Activated T-cell treated with anti-CD3 and anti-CD28 coated beads, Interleukin-2, amount 50 U/mL, for 72 hours (primary cell): ENCODE data around the gene CDHR5. TPM values are rescaled to one million over a fixed set of nuclear protein-coding genes. Genes with fewer than 3 reads are reported as not detected.

Experiments used
- ATAC-seq, 2 donors: fragments of 150-1000 bp; cut with Tn5 transposase; replicated peaks in 1 of 2; 2 replicates each; pipeline ENCODE4 v1.10.0; 2021; ENCODE audit warnings: moderate library complexity in 2 of 2, mild to moderate bottlenecking in 1 of 2
- DNase-seq, 2 donors: peaks; one replicate each; pipeline ENCODE4 v3.0.0; 2021 to 2022; ENCODE audit warnings: mixed read lengths in 1 of 2
- H3K27ac Mint-ChIP-seq: one replicate; pipeline ENCODE4 v1.8.0; 2022; ENCODE audit warnings: mild to moderate bottlenecking, moderate library complexity, mixed read lengths
- H3K27me3 Mint-ChIP-seq: one replicate; pipeline ENCODE4 v1.8.0; 2022; ENCODE audit warnings: low read depth, mixed read lengths
- H3K36me3 Mint-ChIP-seq, 2 donors: one replicate each; pipeline ENCODE4 v1.8.0; 2022; ENCODE audit warnings: mixed read lengths in 2 of 2, mild to moderate bottlenecking in 1 of 2; ENCODE audit not compliant: insufficient read depth in 2 of 2
- H3K4me1 Mint-ChIP-seq: one replicate; pipeline ENCODE4 v1.8.0; 2022; ENCODE audit warnings: low read depth, mixed read lengths
- H3K4me3 Mint-ChIP-seq, 2 donors: one replicate each; pipeline ENCODE4 v1.8.0; 2022; ENCODE audit warnings: mild to moderate bottlenecking in 2 of 2, mixed read lengths in 2 of 2, moderate library complexity in 2 of 2
- H3K9me3 Mint-ChIP-seq, 2 donors: one replicate each; pipeline ENCODE4 v1.8.0; 2022; ENCODE audit warnings: mixed read lengths in 2 of 2
- total RNA-seq, 2 donors: library from RNA; stranded (reverse); gene quantifications; one replicate each; pipeline ENCODE4 v1.2.3, GENCODE V29; 2022

CDHR5 gene, protein sequence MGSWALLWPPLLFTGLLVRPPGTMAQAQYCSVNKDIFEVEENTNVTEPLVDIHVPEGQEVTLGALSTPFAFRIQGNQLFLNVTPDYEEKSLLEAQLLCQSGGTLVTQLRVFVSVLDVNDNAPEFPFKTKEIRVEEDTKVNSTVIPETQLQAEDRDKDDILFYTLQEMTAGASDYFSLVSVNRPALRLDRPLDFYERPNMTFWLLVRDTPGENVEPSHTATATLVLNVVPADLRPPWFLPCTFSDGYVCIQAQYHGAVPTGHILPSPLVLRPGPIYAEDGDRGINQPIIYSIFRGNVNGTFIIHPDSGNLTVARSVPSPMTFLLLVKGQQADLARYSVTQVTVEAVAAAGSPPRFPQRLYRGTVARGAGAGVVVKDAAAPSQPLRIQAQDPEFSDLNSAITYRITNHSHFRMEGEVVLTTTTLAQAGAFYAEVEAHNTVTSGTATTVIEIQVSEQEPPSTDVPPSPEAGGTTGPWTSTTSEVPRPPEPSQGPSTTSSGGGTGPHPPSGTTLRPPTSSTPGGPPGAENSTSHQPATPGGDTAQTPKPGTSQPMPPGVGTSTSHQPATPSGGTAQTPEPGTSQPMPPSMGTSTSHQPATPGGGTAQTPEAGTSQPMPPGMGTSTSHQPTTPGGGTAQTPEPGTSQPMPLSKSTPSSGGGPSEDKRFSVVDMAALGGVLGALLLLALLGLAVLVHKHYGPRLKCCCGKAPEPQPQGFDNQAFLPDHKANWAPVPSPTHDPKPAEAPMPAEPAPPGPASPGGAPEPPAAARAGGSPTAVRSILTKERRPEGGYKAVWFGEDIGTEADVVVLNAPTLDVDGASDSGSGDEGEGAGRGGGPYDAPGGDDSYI
- total RNA-seq, result under 1 TPM in 1 of 2 donors, not detected in 1; 0.09 TPM

DNA sequence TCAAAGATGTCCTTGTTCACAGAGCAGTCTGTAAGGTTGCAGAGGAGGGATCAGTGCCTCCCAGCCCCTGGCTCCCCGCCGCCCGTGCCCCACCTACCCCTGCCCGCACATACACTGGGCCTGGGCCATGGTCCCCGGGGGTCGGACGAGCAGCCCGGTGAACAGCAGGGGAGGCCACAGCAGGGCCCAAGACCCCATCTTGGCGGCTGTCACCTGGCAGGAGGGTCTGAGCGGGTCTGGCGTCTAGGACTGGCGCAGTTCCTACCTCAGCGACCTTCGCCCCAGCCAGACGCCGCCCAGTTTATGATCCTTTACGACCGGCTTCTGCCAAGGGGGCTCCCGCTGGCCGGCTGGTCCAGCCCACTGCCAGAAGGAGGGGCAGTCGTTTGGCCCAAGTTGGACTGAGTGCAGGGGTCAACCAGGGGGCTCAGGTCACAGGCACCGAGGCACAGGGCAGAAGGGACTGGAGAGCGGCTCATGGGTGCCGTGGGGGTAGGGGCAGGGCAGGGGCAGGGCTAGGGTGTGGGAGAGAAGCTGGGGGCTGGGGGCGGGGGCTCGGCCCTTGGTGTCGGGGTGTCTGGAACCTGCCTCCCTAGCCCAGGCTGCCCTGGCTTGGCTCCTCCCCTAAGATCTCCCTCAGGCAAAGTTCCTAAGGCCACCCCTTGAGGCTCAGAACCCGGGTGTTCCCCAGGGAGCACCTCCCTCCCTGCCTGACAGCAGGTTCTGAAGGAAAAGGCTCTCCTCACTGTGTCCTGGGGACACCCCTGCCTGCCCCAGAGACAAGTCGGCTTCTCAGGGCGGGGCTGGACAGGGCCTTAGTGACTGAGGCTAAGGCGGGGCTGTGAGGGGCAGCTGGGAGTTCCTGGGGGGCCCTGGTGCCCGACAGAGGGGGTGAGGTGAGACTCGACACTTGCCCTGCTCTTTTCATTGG, at the start of gene CDHR5:
Gene CDHR5, minus strand, starts transcription at position 251 of the 931 bp plus-strand sequence. Its CDS starts 53 bp downstream, at position 198.
- peaks cover 23% of the 10 kb centered on the region for H3K4me1 Mint-ChIP-seq
- H3K4me3 Mint-ChIP-seq, result no peak within 1 kb of the TSS
- H3K9me3 Mint-ChIP-seq, result no peaks in the 10 kb centered on the region
- ATAC-seq (no peak), DNase-seq (no peak)
- H3K36me3 Mint-ChIP-seq, result peaks cover 3 to 7% of the 10 kb centered on the region in 2 donors
- no peak within 1 kb of the TSS for H3K27ac Mint-ChIP-seq
- peaks cover 23% of the 10 kb centered on the region for H3K27me3 Mint-ChIP-seq

DNA sequence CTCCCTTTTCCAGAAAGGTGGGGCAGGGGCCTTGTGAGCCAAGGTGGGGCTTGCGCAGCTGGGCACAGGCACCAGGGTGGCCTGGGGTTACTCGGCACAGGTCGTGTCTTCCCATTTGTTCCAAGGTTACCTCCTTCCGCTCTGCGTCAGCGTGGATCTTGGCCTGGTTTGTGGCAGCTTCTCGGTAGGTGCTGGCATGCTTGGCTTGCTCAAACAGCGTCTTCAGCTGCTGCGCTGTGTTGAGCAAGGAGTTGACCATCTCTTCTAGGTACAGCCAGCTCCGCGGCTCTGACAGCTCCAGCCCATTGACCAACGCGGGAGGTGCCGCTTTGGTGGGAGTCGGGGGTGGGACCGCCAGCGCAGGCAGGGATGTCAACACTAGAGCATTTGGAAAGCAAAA, 49.7 kb upstream of the CDHR5 start:
- Mint-ChIP-seq H3K36me3 (peaks cover 3 to 17% of the 10 kb centered on the region in 2 donors), H3K4me1 (no peaks in the 10 kb centered on the region), H3K9me3 (no peaks in the 10 kb centered on the region), H3K4me3 (no peak overlapping the region), H3K27me3 (no peaks in the 10 kb centered on the region), H3K27ac (peak overlapping the region; percentile 33)
- ATAC-seq (no peak), DNase-seq (no peak)

- Mint-ChIP-seq H3K36me3 (peaks cover 3 to 17% of the 10 kb centered on the region in 2 donors), H3K9me3 (no peaks in the 10 kb centered on the region), H3K4me1 (no peaks in the 10 kb centered on the region), H3K27ac (no peak overlapping the region), H3K27me3 (no peaks in the 10 kb centered on the region), H3K4me3 (no peak overlapping the region)
- DNase-seq, result no peak
- ATAC-seq, result no peak
These were observed 49.1 kb upstream of the CDHR5 start for GRCh38 chr11:673866-674265.

- H3K27me3 Mint-ChIP-seq, result no peaks in the 10 kb centered on the region
- H3K9me3 Mint-ChIP-seq, result no peaks in the 10 kb centered on the region
- H3K27ac Mint-ChIP-seq, result no peak overlapping the region
- DNase-seq (no peak), ATAC-seq (no peak)
- H3K36me3 Mint-ChIP-seq, result peaks cover 0 to 8% of the 10 kb centered on the region in 2 donors
- H3K4me3 Mint-ChIP-seq, result no peak overlapping the region
- H3K4me1 Mint-ChIP-seq, result no peaks in the 10 kb centered on the region
These were observed 41.0 kb upstream of the CDHR5 start for GRCh38 chr11:665704-666281.

DNA sequence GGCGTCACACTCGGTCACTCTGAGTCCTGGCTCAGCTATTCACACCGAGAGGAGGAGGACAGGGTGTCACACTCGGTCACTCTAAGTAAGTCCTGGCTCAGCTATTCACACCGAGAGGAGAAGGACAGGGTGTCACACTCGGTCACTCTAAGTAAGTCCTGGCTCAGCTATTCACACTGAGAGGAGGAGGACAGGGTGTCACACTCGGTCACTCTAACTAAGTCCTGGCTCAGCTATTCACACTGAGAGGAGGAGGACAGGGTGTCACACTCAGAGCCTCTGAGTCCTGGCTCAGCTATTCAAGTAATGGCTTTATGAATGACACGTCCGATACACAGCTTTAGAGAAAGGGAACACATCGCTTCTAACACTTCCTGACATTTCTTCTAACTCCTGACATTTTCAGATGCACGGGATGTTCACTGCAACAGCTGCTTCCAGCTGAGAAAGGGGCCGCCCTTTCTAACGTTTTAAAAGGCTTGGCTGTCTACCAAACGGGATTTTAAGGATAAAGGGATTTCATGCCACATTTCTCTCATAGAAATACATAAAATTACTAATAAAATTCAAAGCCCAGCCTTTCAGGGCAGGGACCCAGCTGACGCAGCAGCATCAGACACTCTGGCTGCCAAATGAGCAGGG, 40.4 kb upstream of the CDHR5 start:
- Mint-ChIP-seq H3K9me3 (no peaks in the 10 kb centered on the region), H3K4me1 (no peaks in the 10 kb centered on the region), H3K27ac (no peak overlapping the region), H3K4me3 (no peak overlapping the region), H3K36me3 (peaks cover 0 to 8% of the 10 kb centered on the region in 2 donors), H3K27me3 (no peaks in the 10 kb centered on the region)
- ATAC-seq, result no peak
- no peak for DNase-seq

DNA sequence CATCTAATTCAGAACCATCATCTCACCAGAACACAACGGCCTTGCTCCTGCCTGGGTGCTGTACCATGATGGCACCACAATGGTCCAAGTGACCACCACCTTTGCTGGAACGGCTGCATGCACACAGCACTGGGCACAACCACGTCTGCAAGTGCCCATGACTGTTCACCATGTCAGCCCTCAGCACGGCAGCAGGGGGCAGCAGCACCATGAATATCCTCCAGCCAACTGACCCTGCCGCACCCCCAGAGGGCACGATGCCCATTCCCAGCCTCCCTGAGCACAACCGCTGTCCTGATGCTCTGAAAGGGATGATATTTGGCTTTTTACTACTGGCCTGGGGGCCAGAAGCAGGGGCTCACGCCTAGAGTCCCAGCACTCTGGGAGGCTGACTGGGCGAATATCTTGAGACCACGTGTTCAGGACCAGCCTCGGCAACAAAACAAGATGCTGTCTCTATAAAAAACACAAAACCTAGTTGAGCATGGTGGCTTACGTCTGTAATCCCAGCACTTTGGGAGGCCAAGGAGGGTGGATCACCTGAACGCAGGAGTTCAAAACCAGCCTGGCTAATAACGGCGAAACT, 38.0 kb upstream of the CDHR5 start:
- Mint-ChIP-seq H3K4me1 (no peaks in the 10 kb centered on the region), H3K36me3 (peaks cover 0 to 8% of the 10 kb centered on the region in 2 donors), H3K9me3 (no peaks in the 10 kb centered on the region), H3K4me3 (no peak overlapping the region), H3K27me3 (no peaks in the 10 kb centered on the region), H3K27ac (no peak overlapping the region)
- DNase-seq (peak; percentile 58 to 59), ATAC-seq (peak; percentile 73 to 75)

- peaks cover 0 to 6% of the 10 kb centered on the region in 2 donors for H3K36me3 Mint-ChIP-seq
- no peak for DNase-seq
- no peaks in the 10 kb centered on the region for H3K27me3 Mint-ChIP-seq
These were observed 36.1 kb upstream of the CDHR5 start for GRCh38 chr11:660681-661444.

DNA sequence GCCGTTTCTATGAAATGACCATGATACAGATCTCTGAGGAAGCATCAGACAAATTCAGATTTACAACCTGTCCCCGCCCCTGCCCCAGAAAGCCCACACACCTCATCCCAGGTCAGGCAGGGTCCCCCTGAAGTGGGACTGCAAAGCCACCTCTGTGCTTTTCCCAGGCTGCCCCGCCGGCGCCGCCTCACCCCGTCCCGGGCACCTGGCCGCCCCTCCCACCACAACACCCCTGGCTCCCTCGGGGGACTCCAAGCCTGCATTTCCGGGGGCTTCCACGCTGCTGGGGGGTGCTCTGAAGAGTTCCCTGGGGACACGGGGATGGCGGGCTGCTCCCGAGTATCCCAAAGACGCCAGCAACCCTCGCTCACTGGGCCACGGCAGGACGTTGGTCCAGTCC, 35.5 kb upstream of the CDHR5 start:
- no peaks in the 10 kb centered on the region for H3K9me3 Mint-ChIP-seq
- no peaks in the 10 kb centered on the region for H3K4me1 Mint-ChIP-seq
- DNase-seq, result no peak
- H3K27me3 Mint-ChIP-seq, result no peaks in the 10 kb centered on the region
- H3K36me3 Mint-ChIP-seq, result peaks cover 0 to 2% of the 10 kb centered on the region in 2 donors
- no peak overlapping the region for H3K4me3 Mint-ChIP-seq
- ATAC-seq, result no peak
- no peak overlapping the region for H3K27ac Mint-ChIP-seq

More at GRCh38 chr11:660681-661444, 36.1 kb upstream of the CDHR5 start:
- Mint-ChIP-seq H3K4me3 (no peak overlapping the region), H3K9me3 (no peaks in the 10 kb centered on the region), H3K4me1 (no peaks in the 10 kb centered on the region), H3K27ac (no peak overlapping the region)
- no peak for ATAC-seq

- H3K27me3 Mint-ChIP-seq, result no peaks in the 10 kb centered on the region
- H3K9me3 Mint-ChIP-seq, result no peaks in the 10 kb centered on the region
- no peak overlapping the region for H3K4me3 Mint-ChIP-seq
- DNase-seq (no peak), ATAC-seq (no peak)
- no peaks in the 10 kb centered on the region for H3K4me1 Mint-ChIP-seq
- H3K36me3 Mint-ChIP-seq, result peaks cover 1 to 4% of the 10 kb centered on the region in 2 donors
- H3K27ac Mint-ChIP-seq, result no peak overlapping the region
These were observed 34.9 kb upstream of the CDHR5 start for GRCh38 chr11:659532-660085.

DNA sequence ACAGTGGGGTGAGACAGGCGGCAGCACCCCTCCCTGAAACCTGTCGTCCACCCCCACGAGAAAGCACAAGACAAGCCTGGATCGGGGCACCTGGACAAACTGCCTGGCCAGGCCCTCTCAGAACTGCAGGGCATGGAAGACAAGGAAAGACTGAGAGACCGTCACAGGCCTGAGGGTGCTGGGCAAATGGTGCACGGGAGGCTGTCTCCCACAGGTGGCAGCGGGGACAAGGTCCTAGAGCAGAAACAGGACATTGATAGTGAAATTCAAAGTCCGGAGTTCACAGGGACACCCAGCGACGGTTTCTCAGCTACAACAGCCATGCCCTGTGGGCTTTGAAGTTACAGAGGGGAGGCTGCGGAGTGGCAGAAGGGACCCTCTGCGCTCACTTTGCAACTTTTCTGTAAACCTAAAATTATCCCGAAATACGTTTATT, 33.0 kb upstream of the CDHR5 start:
- H3K27me3 Mint-ChIP-seq, result no peaks in the 10 kb centered on the region
- no peaks in the 10 kb centered on the region for H3K4me1 Mint-ChIP-seq
- peaks cover 1 to 4% of the 10 kb centered on the region in 2 donors for H3K36me3 Mint-ChIP-seq
- no peaks in the 10 kb centered on the region for H3K9me3 Mint-ChIP-seq
- DNase-seq (no peak), ATAC-seq (no peak)
- no peak overlapping the region for H3K27ac Mint-ChIP-seq
- no peak overlapping the region for H3K4me3 Mint-ChIP-seq

DNA sequence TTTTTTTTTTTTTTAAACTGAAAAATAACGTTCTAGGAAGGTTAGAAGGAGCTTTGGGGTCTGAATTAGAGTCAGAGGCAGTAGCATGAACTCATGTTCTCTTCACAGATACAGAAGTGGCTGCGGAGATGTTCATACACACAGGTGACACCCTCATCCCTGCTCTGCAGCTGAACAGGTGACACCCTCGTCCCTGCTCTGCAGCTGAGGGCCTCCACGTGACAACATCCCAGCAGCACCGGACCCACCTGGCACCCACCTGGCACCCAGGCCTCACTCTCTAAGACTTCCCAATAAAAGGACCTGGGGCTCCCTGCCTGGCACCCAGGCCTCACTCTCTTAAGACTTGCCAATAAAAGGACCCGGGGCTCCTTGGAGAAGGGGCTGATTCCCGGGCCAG, 32.1 kb upstream of the CDHR5 start:
- H3K4me3 Mint-ChIP-seq, result no peak overlapping the region
- no peaks in the 10 kb centered on the region for H3K9me3 Mint-ChIP-seq
- peak in 1 of 2 donors; percentile 11 for ATAC-seq
- no peak overlapping the region for H3K27ac Mint-ChIP-seq
- H3K27me3 Mint-ChIP-seq, result no peaks in the 10 kb centered on the region
- no peaks in the 10 kb centered on the region for H3K4me1 Mint-ChIP-seq
- no peak for DNase-seq
- H3K36me3 Mint-ChIP-seq, result peaks cover 3 to 4% of the 10 kb centered on the region in 2 donors
